Spinal cord (tissue), 10 donors: ENCODE measurements around the gene FUT7. TPM values are rescaled to one million over a fixed set of nuclear protein-coding genes. Genes with fewer than 3 reads are reported as not detected.

ENCODE experiments used
- DNase-seq, 6 donors: peaks; one replicate each; pipeline versions ENCODE4 v3.0.0 to v3.0.0-alpha.2; 2013 to 2015; ENCODE audit warnings: low spot score in 6 of 6, low read depth in 4 of 6
- H3K27ac ChIP-seq: one replicate; pipeline ENCODE4 v1.5.1; 2013; ENCODE audit warnings: low read depth, low read length, control low read depth
- H3K27me3 ChIP-seq: one replicate; pipeline ENCODE4 v1.6.1; 2013; ENCODE audit warnings: low read length; ENCODE audit not compliant: control insufficient read depth, insufficient read depth
- H3K36me3 ChIP-seq: one replicate; pipeline ENCODE4 v1.6.1; 2013; ENCODE audit warnings: low read length; ENCODE audit not compliant: control insufficient read depth, insufficient read depth
- H3K4me1 ChIP-seq: one replicate; pipeline ENCODE4 v1.6.1; 2013; ENCODE audit warnings: low read length; ENCODE audit not compliant: control insufficient read depth, insufficient read depth
- H3K4me3 ChIP-seq: one replicate; pipeline ENCODE4 v1.5.1; 2013; ENCODE audit warnings: low read depth, low read length, control low read depth
- H3K9me3 ChIP-seq: one replicate; pipeline ENCODE4 v1.6.1; 2013; ENCODE audit warnings: low read length; ENCODE audit not compliant: control insufficient read depth, insufficient read depth
- WGBS: methylation state at CpG from one replicate; pipeline ENCODE4 v1.1.5; 2013; ENCODE audit warnings: missing lambda C conversion rate; ENCODE audit not compliant: insufficient coverage; 5-methylcytosine and 5-hydroxymethylcytosine counted together
- polyA plus RNA-seq, 2 donors: library from polyadenylated mRNA; unstranded; fragments of 120-200 nt; gene quantifications; one replicate each; pipeline ENCODE4 v1.2.1, GENCODE V29; 2013; ENCODE audit not compliant: insufficient read length in 2 of 2
- total RNA-seq, 2 donors: library from RNA; depleted of rRNA in 1 of 2; stranded (reverse); fragments of 120-200 nt in 1 of 2; fragments of >200 nt in 1 of 2; gene quantifications; one replicate each; pipeline versions ENCODE4 v1.2.3 to v1.2.4, GENCODE V29; 2013 to 2014
- donor health status: healthy.

The FUT7 gene
- total and polyA plus RNA-seq, 4 donors, result 0.06 to 0.52 (median 0.45) TPM

- WGBS, result 30% methylated on average over 12 of the region's 12 CpGs
- Histone ChIP-seq H3K9me3 (no peaks in the 10 kb centered on the region), H3K4me3 (no peak overlapping the region), H3K27me3 (peaks cover 17% of the 10 kb centered on the region), H3K27ac (peak overlapping the region; percentile 8), H3K36me3 (peaks cover 36% of the 10 kb centered on the region), H3K4me1 (peaks cover 53% of the 10 kb centered on the region)
- peak in 1 of 6 donors; percentile 79 for DNase-seq
These were observed 36.0 kb downstream of the FUT7 start for GRCh38 chr9:136995772-136996311.

GRCh38 chr9:136995362-136995761 lies 36.5 kb downstream of the FUT7 start:
- Histone ChIP-seq H3K9me3 (no peaks in the 10 kb centered on the region), H3K36me3 (peaks cover 36% of the 10 kb centered on the region), H3K4me3 (no peak overlapping the region), H3K27me3 (peaks cover 17% of the 10 kb centered on the region), H3K27ac (no peak overlapping the region), H3K4me1 (peaks cover 53% of the 10 kb centered on the region)
- DNase-seq, result no peak
- 30% methylated on average over 27 of the region's 30 CpGs for WGBS

GRCh38 chr9:136994888-136995230 lies 37.0 kb downstream of the FUT7 start:
- Histone ChIP-seq H3K9me3 (no peaks in the 10 kb centered on the region), H3K27me3 (peaks cover 17% of the 10 kb centered on the region), H3K27ac (no peak overlapping the region), H3K4me1 (peaks cover 53% of the 10 kb centered on the region), H3K36me3 (peaks cover 36% of the 10 kb centered on the region), H3K4me3 (no peak overlapping the region)
- 35% methylated on average over 40 of the region's 40 CpGs for WGBS
- DNase-seq, result no peak

GRCh38 chr9:136994180-136994887 lies 37.6 kb downstream of the FUT7 start:
- H3K4me1 ChIP-seq, result peaks cover 53% of the 10 kb centered on the region
- peaks cover 36% of the 10 kb centered on the region for H3K36me3 ChIP-seq
- H3K9me3 ChIP-seq, result no peaks in the 10 kb centered on the region
- 55% methylated on average over 53 of the region's 54 CpGs for WGBS
- H3K27me3 ChIP-seq, result peaks cover 17% of the 10 kb centered on the region
- no peak overlapping the region for H3K27ac ChIP-seq
- no peak overlapping the region for H3K4me3 ChIP-seq
- no peak for DNase-seq

GRCh38 chr9:136992819-136993369 lies 39.0 kb downstream of the FUT7 start:
- Histone ChIP-seq H3K9me3 (no peaks in the 10 kb centered on the region), H3K36me3 (peaks cover 36% of the 10 kb centered on the region), H3K27me3 (peaks cover 17% of the 10 kb centered on the region), H3K4me1 (peaks cover 52% of the 10 kb centered on the region), H3K27ac (no peak overlapping the region), H3K4me3 (peak overlapping the region; percentile 65)
- no peak for DNase-seq
- 33% methylated on average over 18 of the region's 18 CpGs for WGBS

- WGBS, result under 1% methylated on average over 75 of the region's 92 CpGs
- peak in 5 of 6 donors; percentile 73 to 97 (median 79) for DNase-seq
- peaks cover 45% of the 10 kb centered on the region for H3K4me1 ChIP-seq
- H3K4me3 ChIP-seq, result peak within 1 kb of the TSS; percentile 65
- peaks cover 36% of the 10 kb centered on the region for H3K36me3 ChIP-seq
- peaks cover 14% of the 10 kb centered on the region for H3K27me3 ChIP-seq
- H3K9me3 ChIP-seq, result no peaks in the 10 kb centered on the region
- no peak within 1 kb of the TSS for H3K27ac ChIP-seq
These were observed 39.7 kb downstream of the FUT7 start, which contains the start of gene PAXX for GRCh38 chr9:136991993-136992818. Gene PAXX, plus strand, starts transcription at chr9:136992422. Its CDS starts 22 bp downstream, at chr9:136992444.

- Histone ChIP-seq H3K9me3 (no peaks in the 10 kb centered on the region), H3K27ac (no peak overlapping the region), H3K36me3 (peaks cover 24% of the 10 kb centered on the region), H3K27me3 (peaks cover 19% of the 10 kb centered on the region), H3K4me3 (no peak overlapping the region), H3K4me1 (peaks cover 30% of the 10 kb centered on the region)
- 64% methylated on average over 8 of the region's 10 CpGs for WGBS
- no peak for DNase-seq
These were observed 41.5 kb downstream of the FUT7 start for GRCh38 chr9:136990242-136990911.

- peaks cover 34% of the 10 kb centered on the region for H3K4me1 ChIP-seq
- H3K27me3 ChIP-seq, result peaks cover 32% of the 10 kb centered on the region
- peaks cover 10% of the 10 kb centered on the region for H3K36me3 ChIP-seq
- no peak for DNase-seq
- H3K9me3 ChIP-seq, result no peaks in the 10 kb centered on the region
- 93% methylated on average over 4 of the region's 4 CpGs for WGBS
- no peak overlapping the region for H3K4me3 ChIP-seq
- H3K27ac ChIP-seq, result no peak overlapping the region
These were observed 43.0 kb downstream of the FUT7 start for GRCh38 chr9:136988872-136989271.

GRCh38 chr9:136985853-136986252 lies 46.0 kb downstream of the FUT7 start:
- no peak overlapping the region for H3K27ac ChIP-seq
- peaks cover 37% of the 10 kb centered on the region for H3K27me3 ChIP-seq

More at GRCh38 chr9:136985853-136986252, 46.0 kb downstream of the FUT7 start:
- WGBS, result 7% methylated on average over 33 of the region's 33 CpGs
- Histone ChIP-seq H3K4me1 (peaks cover 17% of the 10 kb centered on the region), H3K36me3 (no peaks in the 10 kb centered on the region), H3K9me3 (no peaks in the 10 kb centered on the region), H3K4me3 (no peak overlapping the region)
- DNase-seq, result no peak
